Measurements from ENCODE around the gene PRKCE.
"Not testable (repeated sequence)": the region's sequence is repeated elsewhere in the genome, so short reads cannot be mapped to it uniquely, and the experiment has no call there.

PRKCE gene

DNA sequence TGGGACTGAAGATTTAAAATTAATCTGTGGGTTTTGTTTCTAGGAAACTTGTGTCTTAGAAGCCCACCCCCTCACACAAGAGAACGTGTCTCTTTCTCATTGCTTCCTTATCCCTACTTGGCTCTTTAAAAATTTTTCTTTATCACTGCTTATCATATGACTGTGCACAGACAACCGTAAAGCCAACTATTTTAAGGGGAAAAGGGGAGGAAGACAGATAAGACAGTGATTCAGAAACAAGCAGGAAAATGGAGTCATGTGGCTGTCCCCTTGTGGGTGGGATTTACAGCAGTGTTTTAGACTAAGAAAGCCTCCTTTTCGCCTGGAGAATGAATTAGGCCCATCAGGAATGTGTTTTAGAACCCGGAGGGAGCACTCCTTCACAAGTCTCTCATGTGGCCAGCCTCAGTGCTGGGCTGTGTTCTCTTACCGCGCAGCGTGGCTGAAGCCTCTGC is 17.6 kb downstream of the PRKCE start:
- DNase-seq, result no peak

DNA sequence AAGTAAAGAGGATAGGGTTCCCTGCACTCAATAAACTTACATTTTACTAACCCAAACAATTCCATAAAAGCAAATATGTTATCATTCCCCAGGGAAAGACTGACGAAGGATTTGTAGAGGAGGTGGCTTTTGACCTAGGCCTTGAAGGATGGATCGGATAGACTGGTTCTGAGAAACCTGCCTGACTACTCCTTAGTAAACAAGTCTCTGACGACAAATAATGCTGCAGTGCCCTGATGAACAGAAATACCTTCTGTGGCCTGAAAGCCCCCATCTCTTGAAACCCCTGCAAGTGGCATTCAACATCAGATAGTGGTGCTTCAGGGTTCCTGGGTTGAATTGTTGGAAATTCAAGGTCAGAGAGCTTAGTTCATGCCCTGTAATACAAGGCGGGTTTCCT is 19.2 kb downstream of the PRKCE start:
- DNase-seq, result no peak

DNA sequence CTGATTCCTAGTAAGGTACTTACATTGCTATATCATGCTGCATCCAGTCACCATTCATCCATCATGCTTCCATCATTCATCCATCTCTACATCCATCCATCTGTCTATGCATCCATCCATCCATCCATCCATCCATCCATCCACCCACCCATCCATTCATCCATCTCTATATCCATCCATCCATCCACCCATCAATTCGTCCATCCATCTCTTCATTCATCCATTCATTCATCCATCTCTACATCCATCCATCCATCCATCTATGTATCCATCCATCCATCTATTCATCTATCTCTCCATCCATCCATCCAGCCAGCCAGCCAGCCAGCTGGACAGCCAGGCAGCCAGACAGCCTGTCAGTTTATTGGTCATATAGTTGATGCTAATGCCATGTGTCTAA is 20.7 kb downstream of the PRKCE start:
- no peak for DNase-seq

DNA sequence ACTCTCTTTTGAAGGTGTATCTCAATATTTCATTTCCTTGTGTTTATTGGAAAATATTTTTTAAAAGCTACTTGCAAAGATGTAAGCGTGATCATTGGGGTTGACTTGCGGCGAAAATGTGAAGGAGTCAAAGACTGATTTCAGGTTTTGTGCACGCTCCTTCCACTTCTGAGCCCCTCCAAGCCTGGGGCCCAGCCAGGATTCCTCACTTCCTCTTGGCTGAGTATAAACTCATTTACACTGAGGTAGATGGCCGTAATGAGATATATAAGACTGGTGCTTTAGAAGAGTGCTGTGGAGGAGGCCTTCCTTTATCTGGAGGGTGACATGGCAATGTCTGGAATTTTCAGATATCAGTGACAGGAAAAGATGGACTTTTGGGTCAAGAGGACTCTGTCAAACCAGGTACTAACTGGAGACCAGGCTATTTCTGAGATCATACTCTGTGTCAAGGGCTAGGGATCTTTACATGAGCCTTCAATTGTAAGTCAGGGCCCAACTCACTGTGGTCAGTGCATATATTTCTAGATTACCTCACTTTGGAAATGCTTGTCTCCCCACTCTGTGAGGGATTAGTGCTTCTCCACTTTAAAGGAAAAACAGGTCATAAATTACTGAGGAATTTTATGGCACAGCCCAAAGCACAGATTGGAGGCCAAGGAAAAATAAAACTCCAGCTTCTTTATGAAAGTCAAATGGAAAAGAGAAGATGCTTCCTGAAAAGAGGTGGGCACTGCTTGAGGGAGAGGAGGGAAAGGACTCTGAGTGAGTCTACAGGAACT is 22.8 kb downstream of the PRKCE start:
- DNase-seq, result no peak

DNA sequence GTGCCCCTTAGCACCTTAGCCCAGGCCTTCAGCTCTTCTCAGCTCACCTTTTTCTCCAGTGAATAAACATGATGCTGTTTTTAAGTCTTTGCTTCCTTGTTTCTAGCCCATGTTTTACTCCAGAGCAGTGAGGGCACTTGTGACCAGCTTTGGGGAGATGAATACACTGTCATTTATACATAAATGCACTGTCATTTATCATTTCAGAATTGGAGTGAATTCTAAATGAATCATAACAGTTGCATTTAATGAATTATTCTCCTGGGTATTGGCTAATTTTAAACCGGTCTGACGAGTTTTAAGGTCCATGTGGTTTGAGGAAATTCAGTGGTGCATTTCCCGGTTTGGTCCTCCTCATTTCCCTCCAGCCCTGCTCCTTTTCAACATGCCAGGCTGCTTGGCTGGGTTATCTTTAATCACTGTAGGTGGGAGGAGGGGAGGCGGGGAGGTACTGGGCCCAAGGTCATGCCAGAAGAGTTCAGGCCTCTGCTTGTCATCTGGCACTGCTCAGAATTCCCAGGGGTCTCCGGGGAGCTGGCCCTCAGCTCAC is 23.9 kb downstream of the PRKCE start:
- DNase-seq, result no peak

DNA sequence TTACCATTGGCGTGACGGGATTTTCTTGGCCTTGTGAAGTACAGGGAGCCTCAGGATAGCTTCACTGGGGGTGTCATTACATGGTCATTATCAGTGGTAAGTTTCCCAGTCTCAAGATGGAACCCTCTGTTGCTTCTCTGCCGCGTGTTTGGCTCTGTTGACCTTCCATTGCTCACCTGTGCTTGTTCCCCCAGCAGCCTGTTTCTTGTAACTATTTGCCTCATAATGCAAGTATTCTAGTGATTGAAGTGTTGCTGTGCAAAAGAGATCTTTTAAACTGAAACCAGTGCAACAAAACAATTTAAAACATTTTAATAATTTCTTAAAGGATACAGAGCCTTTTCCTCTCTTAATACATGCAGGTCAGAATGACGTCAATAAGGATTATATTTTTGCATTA is 24.6 kb downstream of the PRKCE start:
- no peak for DNase-seq

DNA sequence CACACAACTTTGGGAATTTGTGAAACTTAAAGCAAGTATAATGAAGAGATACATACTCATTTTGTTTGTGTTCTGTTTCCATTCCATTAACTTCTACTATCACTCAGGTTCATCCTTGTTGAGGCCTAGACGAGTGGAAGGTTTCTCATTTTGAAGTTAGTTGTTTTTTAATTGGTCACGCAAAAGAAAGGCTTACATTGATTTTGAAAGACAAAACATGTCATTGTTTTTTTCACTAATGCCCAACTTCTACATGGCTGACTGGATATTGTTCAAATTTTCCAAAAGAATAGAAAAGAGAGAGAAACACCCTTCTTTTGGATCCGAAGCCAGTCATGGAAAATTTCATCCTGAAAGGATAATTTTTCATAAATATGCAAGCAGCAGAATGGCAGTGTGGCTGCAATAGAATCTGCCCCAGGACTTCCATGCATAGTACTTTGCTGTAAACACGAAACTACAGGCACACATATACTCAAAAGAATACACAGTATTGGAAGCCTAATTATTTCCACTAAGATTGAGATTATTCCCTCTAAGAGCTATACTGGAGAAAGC is 27.4 kb downstream of the PRKCE start:
- no peak for DNase-seq

DNA sequence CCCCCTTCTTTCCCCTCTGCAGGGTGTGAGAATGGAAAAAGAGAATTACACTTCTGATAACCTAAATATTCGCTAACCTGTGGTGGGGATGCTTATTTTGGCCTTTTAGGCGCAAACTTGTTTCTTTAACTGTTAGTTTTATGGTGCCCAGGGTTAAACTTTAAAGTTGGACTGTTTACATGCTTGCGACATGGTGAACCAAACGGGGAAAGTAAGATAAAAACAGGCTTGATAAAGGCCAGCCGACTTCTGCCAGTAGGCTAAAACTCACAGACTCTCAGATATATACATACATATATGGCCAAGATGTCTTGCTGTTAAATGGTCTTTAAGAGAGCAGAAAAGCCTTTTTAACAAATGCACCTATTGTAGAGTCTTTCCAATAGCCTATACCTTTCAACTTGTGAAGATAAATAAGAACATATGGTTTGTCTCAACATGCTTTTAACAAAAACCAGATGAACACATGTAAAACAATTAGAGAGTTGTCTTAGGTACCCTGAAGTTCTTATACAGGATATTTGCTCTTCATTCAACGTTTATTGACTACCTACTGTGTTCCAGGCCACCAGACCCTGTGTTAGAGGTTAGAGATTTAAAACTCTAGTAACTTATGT is 29.0 kb downstream of the PRKCE start:
- DNase-seq, result no peak

DNA sequence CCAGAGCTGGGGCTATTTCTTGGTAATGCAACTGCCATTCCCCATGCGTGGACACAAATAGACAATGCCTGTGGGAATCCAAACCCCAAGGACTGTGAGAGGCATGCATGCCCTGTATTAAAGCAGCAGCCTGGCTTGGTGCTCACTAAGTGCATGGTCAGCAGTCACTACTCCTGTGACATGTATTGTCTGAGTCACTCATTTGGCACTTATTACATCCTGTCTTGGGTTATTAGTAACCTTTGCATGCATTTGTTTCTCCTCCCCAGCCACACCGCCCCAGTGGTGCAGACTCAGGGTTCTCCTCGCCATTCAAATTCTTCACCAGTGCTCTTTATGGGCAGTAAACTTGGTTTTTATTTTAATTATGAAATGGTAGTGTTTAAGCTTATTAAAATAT is 30.2 kb downstream of the PRKCE start:
- peak in 1 of 5 experiments; percentile 6 for DNase-seq

DNA sequence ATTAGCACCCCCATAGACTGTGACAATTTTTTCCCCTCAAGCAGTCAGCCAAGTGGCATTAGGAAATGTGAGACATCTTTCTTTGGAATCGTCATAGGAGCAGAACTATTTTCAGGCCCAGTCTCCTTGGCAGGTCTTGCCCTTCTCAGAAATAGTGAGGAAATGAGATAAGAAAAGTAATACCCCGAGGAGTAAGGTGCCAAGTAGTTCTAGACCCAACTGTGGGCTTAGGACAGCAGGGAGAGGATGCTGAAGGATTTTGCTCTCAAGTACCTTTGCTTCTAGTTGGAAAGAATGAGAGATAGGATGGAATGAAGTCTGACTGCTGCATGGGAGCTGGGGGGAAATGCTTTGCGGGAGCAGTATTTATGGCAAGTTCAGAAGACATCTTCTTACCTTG is 31.8 kb downstream of the PRKCE start:
- DNase-seq, result no peak

DNA sequence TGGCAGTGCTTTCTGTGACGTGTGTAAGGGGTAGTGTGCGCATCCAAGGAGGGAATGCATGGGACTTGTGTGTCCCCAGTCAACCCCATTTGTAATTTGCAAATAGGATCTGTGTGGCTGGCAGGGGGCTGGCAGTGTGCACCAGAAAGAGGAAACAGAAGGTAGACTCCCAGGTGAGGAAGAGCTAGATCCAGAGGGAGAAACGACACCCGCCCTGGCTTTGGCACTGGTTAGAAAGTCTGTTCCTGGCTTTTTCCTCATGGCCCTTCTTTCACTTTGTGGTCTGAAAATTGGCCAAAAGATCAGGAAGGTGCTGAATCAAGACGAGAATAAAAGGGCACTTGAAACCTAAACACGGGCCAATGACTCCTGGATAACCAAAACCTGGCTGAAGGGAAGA is 33.3 kb downstream of the PRKCE start:
- no peak for DNase-seq

DNA sequence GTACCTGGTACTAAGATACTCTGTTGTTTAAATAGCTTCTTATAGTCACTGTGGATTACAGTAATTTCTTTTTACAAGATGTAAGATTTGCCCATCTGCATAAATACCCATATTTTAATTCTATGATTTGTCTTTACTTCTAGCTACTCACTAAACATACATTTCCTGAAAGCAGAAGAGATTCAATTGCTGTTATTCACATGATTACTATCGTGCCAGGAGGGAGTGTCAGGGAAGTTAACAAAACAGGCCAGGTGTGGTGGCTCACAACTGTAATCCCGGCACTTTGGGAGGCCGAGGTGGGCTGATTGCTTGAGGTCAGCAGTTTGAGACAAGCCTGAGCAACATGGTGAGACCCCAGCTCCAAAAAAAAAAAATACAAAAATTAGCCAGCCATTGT is 33.8 kb downstream of the PRKCE start:
- DNase-seq, result no peak

DNA sequence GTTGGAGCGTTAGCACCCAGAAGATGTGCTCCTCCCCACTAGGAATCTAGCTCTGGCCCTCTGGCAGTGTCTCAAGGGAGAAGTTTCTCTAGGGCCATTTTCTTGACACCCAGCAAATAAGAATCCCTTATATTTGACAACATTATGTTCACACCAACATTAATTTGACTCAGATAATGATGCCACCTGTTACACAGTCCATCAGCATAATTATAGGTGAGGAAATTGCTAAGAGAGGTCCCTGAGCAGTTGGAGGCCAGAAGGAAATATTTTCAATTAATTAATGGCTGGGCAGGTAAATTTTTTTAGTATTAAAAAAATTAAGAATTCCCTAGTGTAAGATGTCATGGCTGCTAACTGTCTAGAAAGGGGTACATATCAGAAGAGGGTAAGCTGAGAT is 36.5 kb downstream of the PRKCE start:
- DNase-seq, result no peak

DNA sequence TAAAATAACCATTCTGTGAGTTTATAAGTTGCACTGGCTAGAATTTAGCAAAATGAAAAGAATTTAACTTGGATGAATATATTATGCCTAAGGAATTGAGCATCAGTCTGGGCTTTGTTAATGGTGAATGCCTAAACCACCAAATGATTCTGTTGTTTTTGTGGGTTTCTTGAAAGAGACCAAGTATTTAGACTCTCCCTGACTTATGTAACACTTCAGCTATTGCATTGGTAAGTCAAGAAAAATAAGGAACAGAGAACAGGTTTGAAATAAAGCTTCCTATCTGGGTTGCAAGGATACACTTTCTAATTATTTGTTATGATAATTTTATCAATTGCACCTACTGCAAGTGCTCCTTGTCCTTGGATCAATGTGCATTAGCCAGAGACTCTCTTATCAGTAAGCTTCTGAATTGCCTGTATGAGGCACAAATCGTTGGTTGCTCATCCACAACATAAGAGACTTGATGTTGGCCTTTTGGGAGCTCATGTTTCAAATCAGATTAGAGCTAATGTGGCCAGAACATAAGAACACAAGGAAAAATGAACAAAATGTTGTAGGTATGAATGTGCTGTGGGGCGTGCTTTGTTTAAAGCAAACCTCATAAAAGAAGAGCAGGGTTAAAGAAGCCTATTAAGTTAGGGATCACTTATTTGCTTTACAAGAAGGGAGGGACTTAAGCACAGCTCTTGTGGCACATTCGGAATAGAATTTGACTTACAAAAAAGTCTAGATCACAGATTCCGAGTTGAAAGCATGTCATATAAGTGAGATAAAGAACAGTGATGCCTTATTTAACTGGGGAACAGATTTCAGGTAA is 37.2 kb downstream of the PRKCE start:
- DNase-seq, result no peak

DNA sequence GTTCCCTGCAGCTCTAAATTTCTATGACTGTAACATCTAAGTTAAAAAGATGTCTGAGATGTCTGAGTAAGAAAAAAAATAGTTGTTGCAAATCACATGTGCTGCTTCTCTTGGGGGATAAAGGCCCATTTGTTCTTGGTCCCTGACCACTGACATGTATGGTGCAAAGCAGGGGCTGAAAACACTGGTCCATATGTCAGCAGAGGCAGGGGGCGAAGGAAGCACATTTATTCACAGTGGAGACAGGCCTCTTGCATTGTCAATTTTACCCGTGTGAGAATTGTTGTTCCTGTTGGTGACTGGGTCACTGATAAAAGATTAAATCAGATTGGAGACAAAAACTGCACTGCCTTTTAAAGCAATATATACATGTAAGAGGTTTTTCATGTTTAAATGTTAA is 38.8 kb downstream of the PRKCE start:
- no peak for DNase-seq

DNA sequence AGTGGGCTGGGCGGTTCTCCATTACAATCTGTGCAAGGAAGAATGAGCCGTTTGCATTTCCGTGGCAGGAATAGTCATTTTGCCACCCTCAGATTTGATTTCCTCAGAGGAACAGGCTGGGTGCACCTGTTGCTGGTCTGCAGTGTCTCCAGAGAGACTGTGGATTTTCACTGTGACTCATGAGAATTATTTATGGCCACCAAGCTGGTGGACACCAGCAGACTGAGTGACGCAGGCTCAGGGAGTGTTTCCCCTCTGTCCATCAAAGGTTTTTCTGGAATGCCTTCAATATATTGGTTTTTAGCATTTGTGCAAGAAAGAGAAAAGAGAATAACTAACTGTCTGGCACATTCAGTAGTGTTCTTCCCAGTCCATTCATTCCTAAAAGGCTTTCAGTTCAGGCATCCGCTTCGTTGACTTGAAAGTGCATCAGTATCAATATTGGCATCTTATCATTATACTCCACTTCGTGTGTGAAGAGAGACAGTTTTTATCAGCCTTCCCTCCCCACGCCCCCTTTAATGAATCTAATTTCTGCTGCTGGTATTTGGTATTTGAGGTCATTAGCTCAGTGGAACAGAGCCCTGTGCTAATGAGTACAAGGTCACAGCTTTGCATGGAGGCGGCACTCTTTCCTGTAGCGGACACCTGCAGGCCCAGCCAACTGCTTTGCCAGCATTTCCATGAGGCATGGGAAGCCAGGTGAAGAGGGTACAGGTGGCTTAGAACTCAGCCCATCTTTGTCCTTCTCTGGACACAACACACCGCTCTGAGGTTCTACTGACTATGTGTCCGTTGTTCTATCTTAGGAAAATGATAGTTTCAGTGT is 39.9 kb downstream of the PRKCE start:
- DNase-seq, result no peak

DNA sequence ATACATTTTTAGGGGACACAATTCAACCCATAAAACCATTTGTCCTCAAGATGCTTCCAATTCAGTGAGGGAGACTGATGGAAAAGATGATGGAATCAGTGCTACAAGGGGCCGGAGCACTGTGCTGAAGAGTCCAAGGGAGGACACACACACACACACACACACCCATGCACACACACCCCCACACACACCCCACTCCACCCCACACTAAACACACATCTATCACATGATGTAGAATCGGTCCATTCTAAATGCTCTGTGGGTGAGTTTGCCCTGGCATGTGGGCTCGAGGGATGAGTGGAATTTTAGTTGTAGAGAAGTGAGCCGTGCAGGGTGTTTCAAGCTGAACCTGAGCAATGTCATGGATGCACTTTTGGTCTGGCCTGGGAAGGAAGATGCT is 41.1 kb downstream of the PRKCE start:
- DNase-seq, result no peak

DNA sequence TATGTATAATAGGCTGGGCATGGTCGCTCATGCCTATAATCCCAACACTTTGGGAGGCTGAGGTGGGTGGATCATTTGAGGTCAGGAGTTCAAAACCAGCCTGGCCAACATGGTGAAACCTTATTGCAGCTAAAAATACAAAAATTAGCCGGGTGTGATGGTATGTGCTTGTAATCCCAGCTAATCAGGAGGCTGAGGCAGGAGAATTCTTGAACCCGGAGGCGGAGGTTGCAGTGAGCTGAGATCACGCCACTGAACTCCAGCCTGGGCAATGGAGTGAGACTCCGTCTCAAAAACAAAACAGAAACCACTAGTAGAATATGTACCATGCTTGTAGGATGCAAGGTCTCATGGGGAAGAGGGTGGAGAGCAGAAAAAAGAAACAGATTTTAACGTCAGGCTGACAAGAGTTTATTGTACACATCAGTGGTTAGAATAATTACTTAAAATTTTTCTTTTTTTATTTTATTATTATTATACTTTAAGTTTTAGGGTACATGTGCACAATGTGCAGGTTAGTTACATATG is 44.1 kb downstream of the PRKCE start:
- DNase-seq, result not testable (repeated sequence)

DNA sequence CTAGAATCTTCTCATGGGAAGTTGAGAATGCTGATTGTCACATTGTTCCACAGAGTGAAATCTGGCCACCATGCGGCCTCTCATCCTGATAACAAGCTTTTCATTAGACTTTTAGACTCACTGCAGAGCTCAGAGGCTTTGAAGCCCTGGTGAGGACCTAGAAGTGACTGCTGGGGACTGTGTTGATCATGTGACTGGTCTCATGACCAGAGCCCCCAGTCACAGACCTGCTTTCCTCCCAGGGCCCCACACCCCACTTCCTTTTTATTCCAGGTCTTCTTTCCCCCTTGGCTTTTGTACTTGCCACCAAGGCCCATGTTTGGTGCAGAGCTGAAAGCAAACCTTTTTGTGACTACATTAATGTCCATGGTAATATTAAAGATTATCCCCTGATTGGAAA is 45.2 kb downstream of the PRKCE start:
- no peak for DNase-seq

DNA sequence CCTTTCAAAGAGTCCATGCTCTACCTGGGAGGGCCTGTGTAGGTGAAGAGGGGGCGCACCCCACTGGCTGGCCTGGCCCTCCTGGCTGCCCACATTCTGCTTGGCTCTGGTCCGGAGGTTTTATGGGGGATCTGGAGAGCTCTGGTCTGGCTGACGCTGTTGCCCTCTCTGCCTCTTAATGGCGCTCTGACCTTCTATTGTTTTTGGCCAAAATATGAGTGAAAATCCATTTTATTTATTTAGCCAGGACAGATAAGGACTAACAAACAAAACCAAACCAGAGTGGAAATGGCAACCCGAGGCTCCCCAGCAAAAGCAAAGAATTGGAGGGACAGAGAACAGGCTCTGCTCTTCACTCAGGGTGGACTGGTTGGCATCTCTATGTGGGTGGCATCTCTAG is 45.7 kb downstream of the PRKCE start:
- no peak for DNase-seq

DNA sequence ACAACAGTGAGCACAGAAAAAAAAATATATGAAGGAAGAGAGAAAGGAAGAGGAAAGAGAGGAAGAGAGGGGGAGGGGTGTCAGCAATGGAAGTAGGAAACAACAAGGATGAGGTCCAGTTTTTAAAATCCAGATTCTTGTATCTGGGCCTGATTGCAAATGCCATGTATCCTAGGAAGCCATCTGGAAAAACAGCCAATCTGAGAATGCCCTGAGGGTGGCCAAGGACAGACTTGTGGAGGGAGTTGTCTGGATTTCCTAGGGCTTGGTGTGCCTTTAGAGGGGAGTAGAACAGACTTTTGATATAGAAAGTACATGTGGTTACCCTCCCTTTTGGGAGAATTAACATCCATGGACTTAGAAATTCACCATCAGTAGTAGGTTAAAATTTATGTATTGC is 47.1 kb downstream of the PRKCE start:
- no peak for DNase-seq
